HepG2 (cell line): Measurements from ENCODE around the gene GRHPR. TPM values are rescaled to one million over a fixed set of nuclear protein-coding genes. Genes with fewer than 3 reads are reported as not detected.

Experiments
- AHR ChIP-seq: IDR thresholded peaks from 2 replicates; pipeline ENCODE4 v1.6.1; 2018; ENCODE audit warnings: missing genetic modification reagents, missing compliant biosample characterization
- HNRNPH1 ChIP-seq: fragments of 200-400 bp; formaldehyde crosslinking; optimal IDR thresholded peaks from 2 replicates; pipeline ENCODE3; 2017; ENCODE audit warnings: mild to moderate bottlenecking, low read depth, low read length
- JUNB ChIP-seq: sonication (generic); formaldehyde crosslinking; IDR thresholded peaks from 2 replicates; pipeline ENCODE4 v1.8.0; 2022; ENCODE audit warnings: missing genetic modification reagents, mild to moderate bottlenecking, borderline replicate concordance
- MAZ ChIP-seq, 2 experiments: sonication (generic) in 1 of 2; formaldehyde crosslinking in 1 of 2; IDR thresholded peaks; 2 replicates each; pipeline versions ENCODE4 v1.5.0 to v1.6.1; 2012 to 2020; ENCODE audit warnings: low read depth in 2 of 2, mild to moderate bottlenecking in 2 of 2, borderline replicate concordance in 1 of 2, improper control_type of control experiment in 1 of 2, low read length in 1 of 2, missing genetic modification reagents in 1 of 2, moderate library complexity in 1 of 2
- NCOA5 ChIP-seq: sonication (generic); formaldehyde crosslinking; IDR thresholded peaks from 2 replicates; pipeline ENCODE4 v1.4.0; 2020; ENCODE audit warnings: missing genetic modification reagents
- NFE2L1 ChIP-seq: sonication (generic); formaldehyde crosslinking; IDR thresholded peaks from 2 replicates; pipeline ENCODE4 v1.4.0; 2020; ENCODE audit warnings: missing genetic modification reagents, mild to moderate bottlenecking, borderline replicate concordance
- PHB2 ChIP-seq: fragments of 450-650 bp; IDR thresholded peaks from 2 replicates; pipeline ENCODE4 v1.6.1; 2018; ENCODE audit not compliant: partially characterized antibody
- RFX5 ChIP-seq: IDR thresholded peaks from 2 replicates; pipeline ENCODE4 v1.6.1; 2011; ENCODE audit warnings: low read depth, low read length, improper control_type of control experiment
- SNRNP70 ChIP-seq: fragments of 200-400 bp; formaldehyde crosslinking; IDR thresholded peaks from 2 replicates; pipeline ENCODE4 v1.6.1; 2017; ENCODE audit warnings: mild to moderate bottlenecking, low read depth, low read length, moderate library complexity
- ZFY ChIP-seq: sonication (generic); formaldehyde crosslinking; IDR thresholded peaks from 2 replicates; pipeline ENCODE4 v1.4.0; 2020; ENCODE audit warnings: missing genetic modification reagents
- ZNF138 ChIP-seq: sonication (generic); formaldehyde crosslinking; IDR thresholded peaks from 2 replicates; pipeline ENCODE4 v1.5.0; 2020; ENCODE audit warnings: mild to moderate bottlenecking, low read depth, missing genetic modification reagents
- ZNF207 ChIP-seq: fragments of 450-650 bp; IDR thresholded peaks from 2 replicates; pipeline ENCODE4 v1.6.1; 2016; ENCODE audit warnings: antibody characterized with exemption, borderline replicate concordance
- ZNF572 ChIP-seq: sonication (generic); formaldehyde crosslinking; IDR thresholded peaks from 2 replicates; pipeline ENCODE4 v1.5.1; 2020; ENCODE audit warnings: mild to moderate bottlenecking, missing genetic modification reagents
- ZNF609 ChIP-seq: sonication (generic); formaldehyde crosslinking; IDR thresholded peaks from 2 replicates; pipeline ENCODE4 v1.4.0; 2020; ENCODE audit warnings: mild to moderate bottlenecking, missing genetic modification reagents, borderline replicate concordance
- ZNF75D ChIP-seq: sonication (generic); formaldehyde crosslinking; IDR thresholded peaks from 2 replicates; pipeline ENCODE4 v1.8.1; 2023; ENCODE audit warnings: missing genetic modification reagents, mild to moderate bottlenecking, borderline replicate concordance
- ZSCAN21 ChIP-seq: sonication (generic); formaldehyde crosslinking; IDR thresholded peaks from 2 replicates; pipeline ENCODE4 v1.8.0; 2022; ENCODE audit warnings: mild to moderate bottlenecking, missing genetic modification reagents, moderate library complexity, borderline replicate concordance
- polyA plus RNA-seq, 8 experiments: library from polyadenylated mRNA; depleted of rRNA in 3 of 8; stranded (reverse) in 7 of 8; unstranded in 1 of 8; fragments of >200 nt; fragmentation: Illumina TruSeq in 4 of 8; extraction: Trizol in 4 of 8; gene quantifications; 2 replicates each; pipeline versions ENCODE4 v1.2.1 to v1.2.3, GENCODE V29; 2011 to 2016; ENCODE audit warnings: low read depth in 4 of 8, missing spikeins in 1 of 8, mixed read lengths in 1 of 8; ENCODE audit not compliant: insufficient read depth in 1 of 8
- total RNA-seq, 5 experiments: library from RNA; depleted of rRNA; stranded (reverse); fragments of >200 nt; fragmentation: Illumina TruSeq; extraction: Trizol; gene quantifications; 2 replicates each; pipeline ENCODE4 v1.2.3, GENCODE V29; 2016; ENCODE audit warnings: low read depth in 1 of 5
- TF ChIP-seq, protein P1 (sequence below): sonication (generic); formaldehyde crosslinking; IDR thresholded peaks from 2 replicates; pipeline ENCODE4 v1.4.0; 2020; ENCODE audit warnings: missing genetic modification reagents
- TF ChIP-seq, protein P2 (sequence below): sonication (generic); formaldehyde crosslinking; IDR thresholded peaks from 2 replicates; pipeline ENCODE4 v1.4.0; 2020; ENCODE audit warnings: low read depth, mild to moderate bottlenecking, missing genetic modification reagents

The GRHPR gene
- total and polyA plus RNA-seq, 2 of the 13 experiments (the other 11 are each of a cell fraction or from before 2014, with no cell fraction given) = 113 to 115 TPM

DNA sequence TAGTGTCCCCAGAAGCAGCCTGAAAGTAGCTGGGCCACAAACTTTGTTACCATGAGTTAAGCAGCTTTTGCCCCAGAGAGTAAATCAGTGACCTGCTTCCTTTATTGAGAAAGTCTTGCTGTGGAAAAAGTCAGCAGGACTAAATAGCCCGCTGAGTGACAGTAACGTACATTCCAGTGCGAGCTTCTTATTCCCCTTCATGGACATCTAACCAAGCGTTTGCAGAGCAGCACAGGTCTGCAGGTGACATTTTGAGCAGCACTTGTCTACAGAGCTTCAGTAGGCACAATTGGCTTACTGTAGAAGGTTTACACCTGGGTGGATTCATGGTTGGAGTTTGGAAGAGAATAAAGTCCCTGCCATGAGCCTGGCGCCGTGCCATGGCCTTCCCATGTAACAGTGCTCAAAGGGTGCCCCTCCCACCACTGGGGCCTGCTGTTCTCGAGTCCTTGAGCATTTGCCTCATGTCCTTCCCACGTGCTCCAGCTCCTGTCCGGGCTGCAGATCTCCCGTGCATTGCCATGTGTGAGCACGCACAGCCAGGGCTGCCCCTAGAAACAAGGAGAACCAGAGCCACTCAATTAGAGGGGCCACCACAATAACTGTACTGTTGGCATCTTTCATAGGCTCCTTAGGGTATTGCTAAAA is 41.3 kb upstream of the GRHPR start (continued):
- TF ChIP-seq, protein P1, sequence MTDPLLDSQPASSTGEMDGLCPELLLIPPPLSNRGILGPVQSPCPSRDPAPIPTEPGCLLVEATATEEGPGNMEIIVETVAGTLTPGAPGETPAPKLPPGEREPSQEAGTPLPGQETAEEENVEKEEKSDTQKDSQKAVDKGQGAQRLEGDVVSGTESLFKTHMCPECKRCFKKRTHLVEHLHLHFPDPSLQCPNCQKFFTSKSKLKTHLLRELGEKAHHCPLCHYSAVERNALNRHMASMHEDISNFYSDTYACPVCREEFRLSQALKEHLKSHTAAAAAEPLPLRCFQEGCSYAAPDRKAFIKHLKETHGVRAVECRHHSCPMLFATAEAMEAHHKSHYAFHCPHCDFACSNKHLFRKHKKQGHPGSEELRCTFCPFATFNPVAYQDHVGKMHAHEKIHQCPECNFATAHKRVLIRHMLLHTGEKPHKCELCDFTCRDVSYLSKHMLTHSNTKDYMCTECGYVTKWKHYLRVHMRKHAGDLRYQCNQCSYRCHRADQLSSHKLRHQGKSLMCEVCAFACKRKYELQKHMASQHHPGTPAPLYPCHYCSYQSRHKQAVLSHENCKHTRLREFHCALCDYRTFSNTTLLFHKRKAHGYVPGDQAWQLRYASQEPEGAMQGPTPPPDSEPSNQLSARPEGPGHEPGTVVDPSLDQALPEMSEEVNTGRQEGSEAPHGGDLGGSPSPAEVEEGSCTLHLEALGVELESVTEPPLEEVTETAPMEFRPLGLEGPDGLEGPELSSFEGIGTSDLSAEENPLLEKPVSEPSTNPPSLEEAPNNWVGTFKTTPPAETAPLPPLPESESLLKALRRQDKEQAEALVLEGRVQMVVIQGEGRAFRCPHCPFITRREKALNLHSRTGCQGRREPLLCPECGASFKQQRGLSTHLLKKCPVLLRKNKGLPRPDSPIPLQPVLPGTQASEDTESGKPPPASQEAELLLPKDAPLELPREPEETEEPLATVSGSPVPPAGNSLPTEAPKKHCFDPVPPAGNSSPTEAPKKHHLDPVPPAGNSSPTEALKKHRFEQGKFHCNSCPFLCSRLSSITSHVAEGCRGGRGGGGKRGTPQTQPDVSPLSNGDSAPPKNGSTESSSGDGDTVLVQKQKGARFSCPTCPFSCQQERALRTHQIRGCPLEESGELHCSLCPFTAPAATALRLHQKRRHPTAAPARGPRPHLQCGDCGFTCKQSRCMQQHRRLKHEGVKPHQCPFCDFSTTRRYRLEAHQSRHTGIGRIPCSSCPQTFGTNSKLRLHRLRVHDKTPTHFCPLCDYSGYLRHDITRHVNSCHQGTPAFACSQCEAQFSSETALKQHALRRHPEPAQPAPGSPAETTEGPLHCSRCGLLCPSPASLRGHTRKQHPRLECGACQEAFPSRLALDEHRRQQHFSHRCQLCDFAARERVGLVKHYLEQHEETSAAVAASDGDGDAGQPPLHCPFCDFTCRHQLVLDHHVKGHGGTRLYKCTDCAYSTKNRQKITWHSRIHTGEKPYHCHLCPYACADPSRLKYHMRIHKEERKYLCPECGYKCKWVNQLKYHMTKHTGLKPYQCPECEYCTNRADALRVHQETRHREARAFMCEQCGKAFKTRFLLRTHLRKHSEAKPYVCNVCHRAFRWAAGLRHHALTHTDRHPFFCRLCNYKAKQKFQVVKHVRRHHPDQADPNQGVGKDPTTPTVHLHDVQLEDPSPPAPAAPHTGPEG (CRISPR knock-in tag) = no peak
- TF ChIP-seq ZNF207 (no peak), AHR (CRISPR knock-in tag) (no peak), ZNF138 (CRISPR knock-in tag) (no peak), JUNB (no peak), ZFY (CRISPR knock-in tag) (peak; percentile 86), ZNF572 (CRISPR knock-in tag) (no peak), MAZ (IDR thresholded peaks at IDR 0.05; ENCODE audit: borderline replicate concordance, low read depth, low read length) (no peak), MAZ (CRISPR knock-in tag; IDR thresholded peaks at IDR 0.05; ENCODE audit: low read depth) (peak; percentile 52; the same call in 1 of the 2 replicates), ZNF75D (CRISPR knock-in tag) (no peak), HNRNPH1 (no peak), PHB2 (no peak), ZSCAN21 (CRISPR knock-in tag) (0 out of 2 replicates have a peak, but pooled peaks have one; percentile 50), NCOA5 (CRISPR knock-in tag) (no peak), ZNF609 (CRISPR knock-in tag) (peak; percentile 50; the same call in 1 of the 2 replicates), RFX5 (no peak), NFE2L1 (no peak), SNRNP70 (no peak)
- TF ChIP-seq, protein P2, sequence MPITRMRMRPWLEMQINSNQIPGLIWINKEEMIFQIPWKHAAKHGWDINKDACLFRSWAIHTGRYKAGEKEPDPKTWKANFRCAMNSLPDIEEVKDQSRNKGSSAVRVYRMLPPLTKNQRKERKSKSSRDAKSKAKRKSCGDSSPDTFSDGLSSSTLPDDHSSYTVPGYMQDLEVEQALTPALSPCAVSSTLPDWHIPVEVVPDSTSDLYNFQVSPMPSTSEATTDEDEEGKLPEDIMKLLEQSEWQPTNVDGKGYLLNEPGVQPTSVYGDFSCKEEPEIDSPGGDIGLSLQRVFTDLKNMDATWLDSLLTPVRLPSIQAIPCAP (CRISPR knock-in tag) = no peak
